Measurements from ENCODE around the gene ARL2BP.
A peak's percentile ranks its signal among the peaks of the same experiment; 100 is the strongest.

Gene ARL2BP

GRCh38 chr16:57283214-57283958 lies 38.3 kb downstream of the ARL2BP start:
- DNase-seq, result no peak

- no peak for DNase-seq
These were observed 38.8 kb downstream of the ARL2BP start for GRCh38 chr16:57283959-57284208.

GRCh38 chr16:57284209-57284951 lies 39.3 kb downstream of the ARL2BP start, which contains the start of gene PLLP:
PLLP (minus strand) TSS chr16:57284672; CDS start chr16:57284540, 132 bp downstream.
- DNase-seq, result no peak

GRCh38 chr16:57284952-57285363 lies 39.9 kb downstream of the ARL2BP start:
- DNase-seq, result no peak

- DNase-seq, result no peak
These were observed 40.3 kb downstream of the ARL2BP start for GRCh38 chr16:57285379-57285778.

GRCh38 chr16:57289391-57290257 lies 44.6 kb downstream of the ARL2BP start:
- no peak for DNase-seq

- no peak for DNase-seq
These were observed 52.8 kb downstream of the ARL2BP start for GRCh38 chr16:57297856-57298255.

GRCh38 chr16:57299009-57299718 lies 54.1 kb downstream of the ARL2BP start:
- DNase-seq, result peak; percentile 49

GRCh38 chr16:57299719-57300386 lies 54.8 kb downstream of the ARL2BP start:
- peak; percentile 80 for DNase-seq

- peak; percentile 98 for DNase-seq
These were observed 55.5 kb downstream of the ARL2BP start for GRCh38 chr16:57300387-57301125.

GRCh38 chr16:57301126-57301817 lies 56.2 kb downstream of the ARL2BP start:
- no peak for DNase-seq
